ENCODE data around the gene TRIM40. TPM values are rescaled to one million over a fixed set of nuclear protein-coding genes. Genes with fewer than 3 reads are reported as not detected.
"Not testable (repeated sequence)": the region's sequence is repeated elsewhere in the genome, so short reads cannot be mapped to it uniquely, and the experiment has no call there.

Gene TRIM40
- total RNA-seq, 1 donor from 2014 or later: not detected

- Mint-ChIP-seq H3K9me3 (no peaks in the 10 kb centered on the region), H3K27me3 (peaks cover 71% of the 10 kb centered on the region), H3K27ac (no peak overlapping the region), H3K4me3 (no peak overlapping the region), H3K4me1 (ENCODE audit: unreplicated experiment) (no peaks in the 10 kb centered on the region), H3K36me3 (no peaks in the 10 kb centered on the region)
- no peak for TF ChIP-seq CTCF (conservative IDR thresholded peaks at IDR 0.05)
- no peak for DNase-seq (ENCODE audit: extremely low spot score, unreplicated experiment)
Measured at GRCh38 chr6:30112402-30112994, 23.4 kb upstream of the TRIM40 start.

GRCh38 chr6:30113003-30113759 lies 22.8 kb upstream of the TRIM40 start, which contains the start of gene TRIM31:
TRIM31 (minus strand) TSS chr6:30113090; CDS start chr6:30112805, 285 bp downstream.
- Mint-ChIP-seq H3K27ac (no peak within 1 kb of the TSS), H3K9me3 (no peaks in the 10 kb centered on the region), H3K27me3 (peaks cover 68% of the 10 kb centered on the region), H3K4me3 (no peak within 1 kb of the TSS), H3K4me1 (ENCODE audit: unreplicated experiment) (no peaks in the 10 kb centered on the region), H3K36me3 (no peaks in the 10 kb centered on the region)
- DNase-seq (ENCODE audit: extremely low spot score, unreplicated experiment): no peak
- no peak for TF ChIP-seq CTCF (conservative IDR thresholded peaks at IDR 0.05)

- Mint-ChIP-seq H3K9me3 (no peaks in the 10 kb centered on the region), H3K27me3 (peaks cover 66% of the 10 kb centered on the region), H3K4me1 (ENCODE audit: unreplicated experiment) (no peaks in the 10 kb centered on the region), H3K4me3 (no peak overlapping the region), H3K36me3 (no peaks in the 10 kb centered on the region), H3K27ac (no peak overlapping the region)
- DNase-seq (ENCODE audit: extremely low spot score, unreplicated experiment): no peak
- TF ChIP-seq CTCF (conservative IDR thresholded peaks at IDR 0.05): no peak
Measured at GRCh38 chr6:30113841-30114240, 22.1 kb upstream of the TRIM40 start.

- H3K9me3 Mint-ChIP-seq: no peaks in the 10 kb centered on the region
- no peak overlapping the region for H3K27ac Mint-ChIP-seq
- H3K36me3 Mint-ChIP-seq: no peaks in the 10 kb centered on the region
- H3K4me1 Mint-ChIP-seq (ENCODE audit: unreplicated experiment): no peaks in the 10 kb centered on the region
- peaks cover 70% of the 10 kb centered on the region for H3K27me3 Mint-ChIP-seq
- H3K4me3 Mint-ChIP-seq: no peak overlapping the region
- DNase-seq (ENCODE audit: extremely low spot score, unreplicated experiment): no peak
- TF ChIP-seq CTCF (conservative IDR thresholded peaks at IDR 0.05): peak; percentile 63
Measured at GRCh38 chr6:30116724-30117123, 19.2 kb upstream of the TRIM40 start.

- H3K9me3 Mint-ChIP-seq; H3K36me3 Mint-ChIP-seq; H3K4me3 Mint-ChIP-seq; H3K27ac Mint-ChIP-seq; DNase-seq (ENCODE audit: extremely low spot score, unreplicated experiment); H3K4me1 Mint-ChIP-seq (ENCODE audit: unreplicated experiment): not testable (repeated sequence)
- peaks cover 66% of the 10 kb centered on the region for H3K27me3 Mint-ChIP-seq
Measured at GRCh38 chr6:30118691-30119090, 17.2 kb upstream of the TRIM40 start.
